GM10266 (cell line): ENCODE measurements around the gene LMF2.
A peak's percentile ranks its signal among the peaks of the same experiment; 100 is the strongest.

ENCODE experiments used
- DNase-seq: peaks from one replicate; pipeline ENCODE4 v3.0.0; 2012; ENCODE audit errors: extremely low spot score
- CTCF ChIP-seq: IDR thresholded peaks from 2 replicates; pipeline ENCODE4 v1.5.1; 2012; ENCODE audit warnings: mild to moderate bottlenecking, low read depth; ENCODE audit not compliant: control insufficient read depth, insufficient read depth; ENCODE audit errors: missing control alignments

Gene LMF2

GRCh38 chr22:50504369-50505211, 2.9 kb downstream of the LMF2 start:
- no peak for TF ChIP-seq CTCF
- DNase-seq, result no peak

- no peak for TF ChIP-seq CTCF
- DNase-seq, result no peak
These were observed 3.9 kb downstream of the LMF2 start for GRCh38 chr22:50503475-50504145.

- TF ChIP-seq CTCF, result no peak
These were observed 4.7 kb downstream of the LMF2 start for GRCh38 chr22:50502628-50503474.

DNA sequence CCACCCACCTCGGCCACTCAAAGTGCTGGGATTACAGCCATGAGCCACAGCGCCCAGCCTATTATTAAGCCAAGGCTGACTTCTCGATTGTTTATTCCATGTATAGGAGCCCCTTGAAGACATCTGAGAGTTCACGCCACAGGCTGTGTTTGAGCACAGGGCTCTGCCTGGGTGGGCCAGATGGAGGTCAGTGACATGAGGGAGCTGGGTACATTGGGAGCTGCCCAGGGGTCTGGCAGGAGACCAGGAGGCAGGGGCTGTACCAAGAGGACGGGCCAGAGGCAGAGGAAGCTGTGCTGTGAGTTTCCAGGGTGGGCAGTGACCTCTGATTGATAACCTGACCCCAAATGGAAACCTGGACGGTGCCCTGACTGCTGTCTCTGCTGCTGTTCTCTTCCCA, 5.4 kb downstream of the LMF2 start:
- no peak for DNase-seq
- TF ChIP-seq CTCF, result no peak

More at GRCh38 chr22:50502628-50503474, 4.7 kb downstream of the LMF2 start:
- DNase-seq, result no peak

GRCh38 chr22:50500452-50500851, 7.0 kb downstream of the LMF2 start:
- no peak for DNase-seq
- no peak for TF ChIP-seq CTCF

DNA sequence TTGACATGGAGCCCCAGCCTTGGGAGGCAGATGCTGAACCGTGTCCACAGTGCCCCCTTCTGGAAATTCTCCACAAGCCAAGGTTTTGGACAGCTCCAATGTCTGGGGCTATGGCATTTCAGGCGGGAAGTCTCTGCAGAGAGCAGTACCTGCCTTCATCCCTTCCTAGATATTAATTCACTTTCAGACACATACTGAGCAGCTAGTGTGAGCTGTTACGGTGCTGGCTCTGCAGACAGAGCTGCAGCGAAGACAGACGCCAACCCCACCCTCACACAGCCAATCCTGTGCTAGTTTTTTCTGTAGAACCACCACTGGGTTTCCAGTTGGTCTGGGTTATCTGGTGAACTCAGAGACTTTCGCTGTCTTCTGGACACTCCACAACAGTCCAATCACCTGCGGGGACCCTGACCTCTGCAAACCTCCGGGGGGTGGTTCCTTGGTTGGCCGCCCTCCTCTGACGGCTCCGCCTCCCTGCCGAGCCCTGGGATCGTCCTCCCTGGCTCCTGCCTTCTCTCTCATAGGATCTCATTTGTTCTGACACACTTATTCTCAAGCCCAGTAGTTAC, 9.1 kb downstream of the LMF2 start:
- peak; percentile 75 for DNase-seq
- peak; percentile 74 for TF ChIP-seq CTCF
